Right hindlimb (tissue), 1 donor: ENCODE measurements around the gene TMEM127.
A peak's percentile ranks its signal among the peaks of the same experiment; 100 is the strongest.
"Not testable (repeated sequence)": the region's sequence is repeated elsewhere in the genome, so short reads cannot be mapped to it uniquely, and the experiment has no call there.

ENCODE experiments used
- DNase-seq: peaks from one replicate; pipeline ENCODE4 v3.0.0-alpha.2; 2018

The TMEM127 gene

GRCh38 chr2:96265840-96266679 is at the start of gene TMEM127, which contains the start of gene CIAO1:
TSS of gene TMEM127 (minus strand) at chr2:96265997. CDS start at chr2:96265381, 616 bp downstream.
TSS of gene CIAO1 (plus strand) at chr2:96266225. CDS start at chr2:96266351, 126 bp downstream.
- peak; percentile 99 for DNase-seq

GRCh38 chr2:96315005-96315399 is 49.2 kb upstream of the TMEM127 start:
- DNase-seq = no peak

DNA sequence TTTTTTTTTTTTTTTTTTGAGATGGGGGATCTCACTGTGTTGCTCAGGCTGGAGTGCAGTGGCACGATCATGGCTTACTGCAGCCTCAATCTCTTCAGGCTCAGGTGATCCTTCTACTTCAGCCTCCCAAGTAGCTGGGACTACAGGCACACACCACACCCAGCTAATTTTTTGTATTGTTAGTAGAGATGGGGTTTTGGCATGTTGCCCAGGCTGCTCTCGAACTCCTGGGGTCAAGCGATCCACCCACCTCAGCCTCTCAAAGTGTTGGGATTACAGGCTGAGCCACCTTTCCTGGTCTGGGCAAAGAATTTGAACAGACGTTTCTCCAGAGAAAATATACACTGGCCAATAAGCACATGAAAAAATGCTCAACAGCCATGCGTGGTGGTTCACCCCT is 42.5 kb upstream of the TMEM127 start:
- DNase-seq = no peak

DNA sequence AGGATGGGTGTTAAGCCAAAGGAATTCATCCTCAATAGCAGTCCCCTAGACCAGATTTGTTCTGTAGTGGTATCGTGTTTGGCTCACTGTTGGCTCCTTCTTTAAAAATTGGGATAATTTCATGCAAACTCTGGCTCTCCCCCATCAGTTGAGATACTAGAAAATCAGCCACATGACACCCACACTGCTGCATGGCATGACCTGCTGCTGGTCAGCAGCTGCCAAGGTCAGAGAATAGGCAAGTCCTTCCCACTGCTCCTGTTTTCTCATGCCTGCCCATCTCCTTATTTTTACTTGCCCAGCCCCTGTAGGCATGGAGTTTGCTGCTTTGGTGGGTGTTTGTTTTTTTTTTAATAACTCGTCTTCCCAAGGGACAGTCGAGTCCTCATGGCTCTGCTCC is 40.6 kb upstream of the TMEM127 start:
- no peak for DNase-seq

DNA sequence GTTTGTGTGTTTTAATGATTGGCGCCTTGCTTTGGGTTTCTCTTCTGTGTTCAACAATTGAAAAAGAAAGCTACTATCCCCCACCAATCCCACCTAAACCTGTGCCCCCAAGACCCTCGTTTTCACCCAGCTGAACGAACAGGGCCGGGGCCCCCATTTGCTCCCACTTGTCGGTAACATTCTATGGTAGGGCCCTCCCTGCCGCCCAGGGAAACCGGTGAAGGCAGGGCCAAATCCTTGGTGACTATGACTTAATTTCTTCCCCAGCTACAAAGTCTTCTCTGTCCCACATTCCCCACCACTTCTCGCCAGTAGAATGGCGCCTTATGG is 40.1 kb upstream of the TMEM127 start:
- no peak for DNase-seq

DNA sequence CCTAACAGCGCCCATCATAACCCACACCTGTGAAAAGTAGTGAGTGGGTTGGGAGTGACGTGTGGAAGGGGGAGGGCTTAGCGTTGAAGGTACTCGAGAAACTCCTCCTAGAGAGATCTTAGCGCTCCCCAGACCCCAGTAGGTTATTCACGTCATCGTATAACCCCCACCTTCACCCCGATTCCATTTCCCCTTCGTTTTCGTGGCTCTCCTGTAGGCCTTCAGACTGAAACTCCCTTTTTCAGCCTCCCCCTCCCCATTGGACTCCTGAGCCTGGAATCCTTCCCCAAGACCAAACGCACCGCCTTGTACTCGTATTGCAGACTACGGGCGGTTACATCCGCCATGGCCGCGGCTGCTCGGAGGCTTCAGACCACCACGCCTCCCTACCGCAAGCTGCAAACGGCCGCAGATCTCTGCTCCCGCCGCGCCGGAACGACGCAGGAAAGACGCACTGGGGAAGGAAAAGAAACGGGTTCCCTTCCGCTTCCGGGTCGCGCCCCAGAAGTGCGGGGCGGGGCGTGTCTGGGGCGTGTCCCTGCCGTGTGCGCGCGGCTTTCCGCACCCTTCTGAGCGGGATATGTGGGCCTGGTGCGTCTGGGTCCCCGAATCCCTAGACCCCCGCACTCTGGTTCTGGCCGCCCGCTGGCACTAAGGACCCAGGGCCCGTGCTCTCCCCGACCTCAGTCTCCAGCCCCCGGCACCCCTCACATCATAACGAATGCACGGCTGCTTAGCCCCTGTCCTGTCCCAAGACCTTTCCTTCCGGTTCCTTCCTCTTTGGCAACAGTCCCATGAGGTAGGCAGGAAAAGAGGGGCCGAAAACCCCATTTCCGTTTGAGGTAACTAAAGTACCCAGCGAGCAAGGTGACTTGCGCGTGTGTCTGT is 39.5 kb upstream of the TMEM127 start, which contains the start of gene SNRNP200:
SNRNP200 (minus strand) TSS at position 456 of the 888 bp plus-strand sequence; CDS start at position 347, 109 bp downstream.
- peak; percentile 91 for DNase-seq

GRCh38 chr2:96304606-96305005 is 38.8 kb upstream of the TMEM127 start:
- no peak for DNase-seq

DNA sequence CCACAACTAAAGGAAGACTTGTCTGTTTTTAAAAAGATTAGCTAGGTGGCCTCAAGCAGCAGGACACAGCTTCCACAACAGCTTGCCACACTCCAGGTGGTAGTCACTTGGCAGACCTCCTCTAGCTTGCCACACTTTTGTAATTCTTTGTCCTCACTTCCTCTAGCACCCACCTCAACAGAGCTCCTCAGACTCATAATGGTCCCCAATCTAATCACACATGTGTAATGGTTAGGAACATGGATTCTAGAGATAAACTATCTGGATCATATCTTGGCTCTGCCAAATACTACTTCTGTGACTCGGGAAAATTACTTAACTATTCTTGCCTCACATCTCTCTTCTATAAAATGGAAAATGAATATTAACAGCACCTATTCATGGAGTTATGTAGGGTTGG is 36.1 kb upstream of the TMEM127 start:
- no peak for DNase-seq

GRCh38 chr2:96296925-96297324 is 31.1 kb upstream of the TMEM127 start:
- DNase-seq = no peak

DNA sequence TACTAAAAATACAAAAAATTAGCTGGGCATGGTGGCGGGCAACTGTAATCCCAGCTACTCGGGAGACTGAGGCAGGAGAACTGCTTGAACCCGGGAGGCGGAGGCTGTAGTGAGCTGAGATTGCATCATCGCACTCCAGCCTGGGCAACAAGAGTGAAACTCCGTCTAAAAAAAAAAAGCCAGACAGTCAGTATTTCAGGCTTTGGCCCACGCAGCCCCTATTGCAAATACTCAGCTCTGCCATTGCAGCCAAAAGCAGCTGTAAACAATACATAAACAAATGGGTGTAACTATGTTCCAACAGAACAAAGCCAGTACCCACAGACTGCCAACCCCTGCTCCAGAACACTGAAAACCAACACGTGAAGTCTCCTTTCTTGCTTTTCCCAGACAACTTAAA is 28.5 kb upstream of the TMEM127 start:
- not testable (repeated sequence) for DNase-seq

GRCh38 chr2:96291751-96292150 is 26.0 kb upstream of the TMEM127 start:
- no peak for DNase-seq

DNA sequence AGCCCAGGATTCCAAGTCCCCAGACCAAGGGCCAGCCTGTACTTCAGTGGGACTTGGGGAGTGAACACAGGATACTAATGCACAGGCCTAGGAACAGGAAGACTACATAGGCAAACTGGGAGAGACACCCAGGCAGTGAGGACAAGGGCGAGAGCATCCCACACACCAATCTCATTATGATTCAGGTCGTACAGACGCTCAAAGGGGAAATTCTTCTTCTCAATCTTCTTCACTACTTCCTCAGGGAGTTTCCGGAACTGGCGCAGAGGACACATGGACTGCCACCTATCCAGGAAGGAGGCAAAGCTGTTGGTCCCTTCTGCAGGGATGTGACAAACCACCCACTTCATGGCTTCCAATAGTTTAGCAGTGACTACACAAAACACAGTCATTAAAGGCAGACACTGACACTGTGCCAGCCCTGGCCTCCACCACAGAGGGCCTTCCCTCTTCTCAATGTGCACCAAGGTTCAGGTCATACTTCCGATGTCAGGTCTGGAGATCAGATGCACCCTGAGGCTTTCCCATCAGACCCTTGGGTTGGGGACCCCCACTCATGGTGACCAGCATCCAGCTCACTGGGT is 21.6 kb upstream of the TMEM127 start:
- DNase-seq = no peak

- no peak for DNase-seq
Measured at GRCh38 chr2:96276787-96277499, 11.1 kb upstream of the TMEM127 start.

GRCh38 chr2:96274355-96275056 is 8.7 kb upstream of the TMEM127 start:
- no peak for DNase-seq

DNA sequence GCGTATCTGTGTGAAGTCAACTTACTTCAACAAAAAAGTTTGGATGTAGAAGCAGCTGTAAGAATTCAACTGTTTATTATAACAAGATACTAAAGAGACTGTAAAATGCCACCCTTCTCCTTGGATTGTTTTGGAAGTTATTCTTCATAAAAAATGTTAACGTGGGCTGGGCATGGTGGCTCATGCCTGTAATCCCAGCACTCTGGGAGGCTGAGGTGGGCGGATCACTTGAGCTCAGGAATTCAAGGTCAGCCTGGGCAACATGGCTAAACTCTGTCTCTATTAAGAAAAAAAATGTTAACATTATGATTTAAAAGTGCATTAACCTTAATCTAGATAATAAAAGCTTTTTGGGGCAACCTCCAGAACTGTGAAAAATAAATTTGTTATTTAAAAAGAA is 8.0 kb upstream of the TMEM127 start:
- no peak for DNase-seq

GRCh38 chr2:96271995-96272394 is 6.2 kb upstream of the TMEM127 start:
- DNase-seq = no peak

DNA sequence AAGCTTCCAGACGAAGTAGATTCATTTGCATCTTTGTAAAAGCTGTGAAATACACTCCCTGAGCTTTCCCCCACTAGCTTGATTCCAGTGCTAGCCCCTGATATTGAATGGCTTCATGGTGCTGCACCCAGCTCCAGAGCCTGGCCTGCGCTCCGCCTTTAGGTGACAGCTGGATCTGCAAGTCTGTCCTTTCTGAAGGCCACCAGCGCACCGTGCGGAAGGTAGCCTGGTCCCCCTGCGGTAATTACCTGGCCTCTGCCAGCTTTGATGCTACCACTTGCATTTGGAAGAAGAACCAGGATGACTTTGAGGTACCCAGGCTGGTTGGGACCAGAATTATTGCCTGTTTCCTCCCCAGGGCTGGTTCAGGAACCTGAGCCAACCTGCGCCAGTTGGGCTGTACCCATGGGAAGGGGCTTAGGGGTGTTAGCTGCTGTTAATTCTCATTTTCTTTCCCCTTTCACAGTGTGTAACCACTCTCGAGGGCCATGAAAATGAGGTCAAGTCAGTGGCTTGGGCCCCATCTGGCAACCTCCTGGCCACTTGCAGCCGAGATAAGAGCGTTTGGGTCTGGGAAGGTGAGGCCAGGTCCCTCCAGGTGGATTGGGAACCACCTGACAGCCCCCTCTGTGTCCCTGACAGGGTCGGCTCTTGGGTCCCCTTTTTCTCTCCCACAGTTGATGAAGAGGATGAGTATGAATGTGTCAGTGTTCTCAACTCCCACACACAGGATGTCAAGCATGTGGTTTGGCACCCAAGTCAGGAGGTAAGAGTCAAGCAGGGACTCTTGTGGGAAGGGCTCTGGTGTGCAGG is 1.6 kb upstream of the TMEM127 start:
- no peak for DNase-seq

DNA sequence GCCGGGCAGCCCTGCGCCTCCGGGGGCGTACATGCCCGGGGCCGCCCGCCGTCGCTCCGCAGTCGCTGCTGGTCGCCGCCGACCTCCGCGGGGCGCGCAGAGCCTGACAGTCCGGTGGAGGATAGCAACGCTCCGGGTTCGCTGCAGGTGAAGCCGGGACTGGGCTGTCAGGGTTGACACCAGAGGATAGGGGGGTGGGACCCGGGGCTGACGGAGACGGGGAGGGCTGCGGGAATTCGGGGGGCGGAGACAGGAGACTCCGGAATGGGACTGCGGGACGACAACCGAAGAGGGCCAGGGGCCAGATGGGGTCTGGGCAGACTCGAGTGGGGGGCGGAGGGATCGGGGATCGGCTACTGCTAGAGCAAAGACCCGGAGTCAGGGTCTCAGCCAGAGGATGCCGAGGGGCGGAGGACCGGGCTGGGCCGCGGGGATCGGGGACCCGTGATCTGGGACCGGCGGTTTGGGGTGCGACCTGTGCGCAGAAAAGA is 403 bp downstream of the TMEM127 start:
- DNase-seq = no peak

- DNase-seq = peak; percentile 59
Measured at GRCh38 chr2:96264656-96265348, 995 bp downstream of the TMEM127 start.

GRCh38 chr2:96264086-96264485 is 1.7 kb downstream of the TMEM127 start:
- DNase-seq = no peak
